Mesothelial cell of epicardium (in vitro differentiated cells): ENCODE results near the gene CSAD. TPM values are rescaled to one million over a fixed set of nuclear protein-coding genes. Genes with fewer than 3 reads are reported as not detected.

ENCODE experiments used
- DNase-seq, 2 experiments: peaks; one replicate each; pipeline ENCODE4 v3.0.0; 2021; ENCODE audit warnings: low spot score in 2 of 2; ENCODE audit not compliant: unreplicated experiment in 2 of 2
- H3K27ac Mint-ChIP-seq: 2 replicates; pipeline ENCODE4 v1.8.0; 2021; ENCODE audit warnings: mixed read lengths
- H3K27me3 Mint-ChIP-seq: 2 replicates; pipeline ENCODE4 v1.8.0; 2021; ENCODE audit warnings: low read depth, mixed read lengths
- H3K36me3 Mint-ChIP-seq: 2 replicates; pipeline ENCODE4 v1.8.0; 2021; ENCODE audit warnings: mixed read lengths
- H3K4me1 Mint-ChIP-seq: 2 replicates; pipeline ENCODE4 v1.8.0; 2021; ENCODE audit warnings: mixed read lengths
- H3K4me3 Mint-ChIP-seq: 2 replicates; pipeline ENCODE4 v1.8.0; 2021; ENCODE audit warnings: mild to moderate bottlenecking, moderate library complexity, mixed read lengths
- H3K9me3 Mint-ChIP-seq: 2 replicates; pipeline ENCODE4 v1.8.0; 2021; ENCODE audit warnings: mixed read lengths
- total RNA-seq: library from RNA; stranded (reverse); gene quantifications from 3 replicates; pipeline ENCODE4 v1.2.1, GENCODE V29; 2021
- TF ChIP-seq, protein P1 (sequence below): fragments of 200-600 bp; sonication (generic); IDR thresholded peaks from one replicate; pipeline ENCODE4 v1.5.0; 2021; ENCODE audit warnings: antibody characterized with exemption; ENCODE audit not compliant: unreplicated experiment

CSAD gene
- total RNA-seq, 1 donor from 2014 or later: 129 TPM

DNA sequence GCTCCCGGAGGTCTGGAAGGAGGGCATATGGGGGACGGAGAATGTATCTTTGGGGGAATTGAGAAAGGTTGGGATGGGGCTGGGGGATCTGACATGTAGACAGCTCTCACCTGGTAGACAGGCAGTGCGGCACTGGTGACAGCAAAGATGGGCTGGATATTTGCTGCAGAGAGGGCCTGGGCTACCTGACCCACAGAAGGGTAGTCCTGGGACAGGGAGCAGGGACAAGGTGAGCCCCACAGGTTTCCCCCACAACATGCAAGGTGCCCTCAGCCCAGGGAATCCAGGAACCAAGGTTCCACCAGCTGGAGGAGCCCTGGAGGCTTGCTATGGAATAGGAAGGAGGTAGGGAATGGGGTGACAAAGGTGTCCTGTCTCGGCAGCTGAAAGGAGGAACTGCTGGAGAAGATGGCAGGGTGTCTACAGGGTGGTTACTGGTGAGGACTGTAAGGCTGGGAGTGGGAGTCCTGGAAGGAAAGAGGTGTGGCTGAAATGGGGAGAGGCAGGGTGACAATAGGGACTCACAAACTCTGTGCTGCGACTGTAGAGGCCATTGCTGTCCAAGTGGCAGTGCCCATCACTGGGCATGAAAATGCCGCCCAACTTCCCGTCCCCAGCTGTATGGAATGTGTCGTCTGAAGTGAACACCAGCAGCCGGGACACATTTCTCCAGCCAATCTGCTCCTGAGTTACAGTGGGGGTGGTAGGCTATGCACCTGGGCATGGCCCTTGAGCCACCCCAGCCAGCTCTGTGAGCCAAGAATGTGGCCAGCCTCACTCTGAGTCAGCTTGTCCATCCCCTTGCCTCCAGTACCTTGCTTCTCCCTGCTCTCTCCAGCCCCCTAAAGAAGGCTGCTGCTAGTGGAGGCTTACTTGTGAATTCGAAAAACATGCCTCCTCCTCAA, 15.0 kb upstream of the CSAD start:
- TF ChIP-seq, protein P1, sequence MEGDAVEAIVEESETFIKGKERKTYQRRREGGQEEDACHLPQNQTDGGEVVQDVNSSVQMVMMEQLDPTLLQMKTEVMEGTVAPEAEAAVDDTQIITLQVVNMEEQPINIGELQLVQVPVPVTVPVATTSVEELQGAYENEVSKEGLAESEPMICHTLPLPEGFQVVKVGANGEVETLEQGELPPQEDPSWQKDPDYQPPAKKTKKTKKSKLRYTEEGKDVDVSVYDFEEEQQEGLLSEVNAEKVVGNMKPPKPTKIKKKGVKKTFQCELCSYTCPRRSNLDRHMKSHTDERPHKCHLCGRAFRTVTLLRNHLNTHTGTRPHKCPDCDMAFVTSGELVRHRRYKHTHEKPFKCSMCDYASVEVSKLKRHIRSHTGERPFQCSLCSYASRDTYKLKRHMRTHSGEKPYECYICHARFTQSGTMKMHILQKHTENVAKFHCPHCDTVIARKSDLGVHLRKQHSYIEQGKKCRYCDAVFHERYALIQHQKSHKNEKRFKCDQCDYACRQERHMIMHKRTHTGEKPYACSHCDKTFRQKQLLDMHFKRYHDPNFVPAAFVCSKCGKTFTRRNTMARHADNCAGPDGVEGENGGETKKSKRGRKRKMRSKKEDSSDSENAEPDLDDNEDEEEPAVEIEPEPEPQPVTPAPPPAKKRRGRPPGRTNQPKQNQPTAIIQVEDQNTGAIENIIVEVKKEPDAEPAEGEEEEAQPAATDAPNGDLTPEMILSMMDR: no peak
- DNase-seq: no peak
- Mint-ChIP-seq H3K9me3 (no peaks in the 10 kb centered on the region), H3K36me3 (no peaks in the 10 kb centered on the region), H3K27me3 (peaks cover 40% of the 10 kb centered on the region), H3K4me3 (no peak overlapping the region), H3K4me1 (peaks cover 3% of the 10 kb centered on the region), H3K27ac (peak overlapping the region; percentile 9)

DNA sequence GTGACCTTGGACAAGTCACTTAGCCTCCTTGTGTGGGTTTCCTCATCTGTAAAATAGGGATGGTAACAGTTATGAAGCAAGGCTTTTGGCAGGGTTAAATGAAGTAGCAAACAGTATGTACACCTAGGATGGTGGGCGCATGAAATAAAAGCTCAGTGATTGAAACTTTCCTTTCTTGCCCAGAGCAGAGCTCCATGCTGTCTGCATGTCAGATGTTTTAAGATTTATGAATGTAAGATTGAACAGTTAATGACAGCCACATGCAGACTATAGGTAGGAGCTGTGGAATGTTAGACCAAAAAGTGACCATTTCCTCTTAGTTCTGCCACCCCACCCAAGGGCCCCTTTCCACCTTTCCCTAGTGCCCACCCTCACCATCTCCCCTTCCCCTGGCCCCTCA, 14.2 kb upstream of the CSAD start:
- TF ChIP-seq, protein P1: no peak
- Mint-ChIP-seq H3K4me3 (no peak overlapping the region), H3K27ac (no peak overlapping the region), H3K4me1 (peaks cover 6% of the 10 kb centered on the region), H3K9me3 (no peaks in the 10 kb centered on the region), H3K36me3 (no peaks in the 10 kb centered on the region), H3K27me3 (peaks cover 40% of the 10 kb centered on the region)
- no peak for DNase-seq

DNA sequence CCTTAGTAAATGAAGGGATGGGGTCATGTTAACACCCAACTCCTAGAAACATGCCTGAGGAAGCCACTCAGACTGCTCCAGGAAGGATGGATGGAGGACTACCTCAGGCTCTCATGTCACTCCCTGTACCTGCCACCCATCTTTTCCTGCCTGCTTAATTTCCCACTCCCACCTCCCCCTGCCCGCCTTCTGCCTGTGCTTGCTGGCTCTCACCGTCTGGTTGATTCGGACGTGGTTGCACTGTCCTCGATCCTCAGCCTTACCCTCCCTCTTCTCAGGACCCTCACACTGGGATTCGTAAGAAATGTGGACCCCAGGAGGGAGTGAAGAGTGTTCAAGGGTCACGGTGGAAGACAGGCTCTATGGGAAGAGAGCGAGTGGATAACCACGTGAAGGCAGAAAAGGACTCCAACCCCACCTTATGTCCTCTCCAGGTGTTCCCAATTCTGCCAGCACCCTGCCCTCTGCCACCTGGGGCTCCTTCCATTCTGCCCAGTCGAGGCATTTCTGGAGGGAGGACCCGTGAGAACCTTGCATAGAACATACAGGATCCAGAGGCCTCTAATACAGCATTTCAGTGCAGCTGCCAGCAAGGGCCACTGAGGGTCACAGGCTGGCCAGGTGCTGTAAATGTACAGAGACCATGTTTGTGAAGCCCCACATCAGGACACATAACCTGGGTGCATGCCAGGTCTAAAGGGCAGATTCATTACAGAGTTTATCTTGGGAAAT, 13.4 kb upstream of the CSAD start:
- no peak overlapping the region for H3K27ac Mint-ChIP-seq
- no peaks in the 10 kb centered on the region for H3K36me3 Mint-ChIP-seq
- TF ChIP-seq, protein P1: no peak
- H3K9me3 Mint-ChIP-seq: no peaks in the 10 kb centered on the region
- peaks cover 35% of the 10 kb centered on the region for H3K27me3 Mint-ChIP-seq
- DNase-seq: no peak
- no peak overlapping the region for H3K4me3 Mint-ChIP-seq
- H3K4me1 Mint-ChIP-seq: peaks cover 8% of the 10 kb centered on the region

DNA sequence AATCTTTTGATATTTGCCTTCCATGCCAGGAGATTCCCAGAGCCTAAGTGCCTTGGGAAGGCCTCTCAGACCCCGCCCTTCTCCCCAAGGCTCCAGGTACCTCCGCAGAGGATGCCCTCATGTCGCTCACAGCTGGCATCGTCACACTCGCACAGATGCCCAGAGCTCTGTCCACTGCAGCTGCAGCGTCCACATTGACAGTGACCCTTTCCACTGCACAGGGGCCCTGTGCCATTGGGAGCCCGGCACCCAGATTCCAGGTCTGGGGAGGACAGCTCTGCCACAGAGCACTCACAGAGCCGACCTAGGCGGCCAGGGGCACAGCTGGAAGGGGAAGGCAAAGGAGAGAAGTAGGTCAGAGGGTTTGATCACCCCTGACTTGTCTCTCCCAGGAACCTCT, 12.3 kb upstream of the CSAD start:
- DNase-seq: no peak
- TF ChIP-seq, protein P1: no peak
- no peaks in the 10 kb centered on the region for H3K9me3 Mint-ChIP-seq
- H3K27me3 Mint-ChIP-seq: peaks cover 24% of the 10 kb centered on the region
- no peak overlapping the region for H3K4me3 Mint-ChIP-seq
- H3K27ac Mint-ChIP-seq: no peak overlapping the region
- no peaks in the 10 kb centered on the region for H3K36me3 Mint-ChIP-seq
- peaks cover 8% of the 10 kb centered on the region for H3K4me1 Mint-ChIP-seq

DNA sequence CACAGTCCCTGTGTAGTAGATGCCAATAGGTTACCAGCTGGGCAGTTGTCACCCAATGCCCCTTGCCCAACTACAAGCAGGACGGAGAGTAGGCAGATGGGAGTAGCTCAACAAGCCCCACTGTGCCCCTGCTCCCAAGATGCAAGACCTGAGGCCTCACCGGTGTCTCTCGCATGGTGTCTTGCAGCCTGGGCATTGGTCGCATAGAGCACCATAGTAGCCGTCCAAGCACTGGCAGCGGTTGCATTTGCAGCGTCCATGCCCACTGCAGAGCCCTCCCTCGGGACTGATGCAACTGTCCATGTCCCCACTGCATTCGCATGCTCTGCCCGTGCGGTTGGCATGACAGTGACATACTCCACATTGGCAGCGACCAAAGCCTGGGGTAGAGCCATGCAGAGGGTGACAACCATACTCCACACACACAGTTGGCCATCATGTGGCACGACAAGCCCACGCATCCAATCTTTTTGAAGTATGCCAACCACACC, 11.9 kb upstream of the CSAD start:
- no peaks in the 10 kb centered on the region for H3K9me3 Mint-ChIP-seq
- H3K27ac Mint-ChIP-seq: peak overlapping the region; percentile 33
- H3K36me3 Mint-ChIP-seq: peaks cover 3% of the 10 kb centered on the region
- peaks cover 20% of the 10 kb centered on the region for H3K27me3 Mint-ChIP-seq
- H3K4me3 Mint-ChIP-seq: no peak overlapping the region
- TF ChIP-seq, protein P1: no peak
- DNase-seq: no peak
- peaks cover 4% of the 10 kb centered on the region for H3K4me1 Mint-ChIP-seq
